Measurements from ENCODE around the gene GREM1.

The GREM1 gene

GRCh38 chr15:32787949-32788348 is 70.1 kb downstream of the GREM1 start:
- DNase-seq: no peak

- no peak for DNase-seq
These were observed 72.7 kb downstream of the GREM1 start for GRCh38 chr15:32790352-32790999.

- DNase-seq: no peak
These were observed 74.6 kb downstream of the GREM1 start for GRCh38 chr15:32792436-32792835.

Measured in inflammatory macrophage (primary cell).